NCI-H2081 treated with DMSO at 0.1 percent for 48 hours (cell line): ENCODE results near the gene NECTIN1.

Experiments
- DNase-seq: peaks from one replicate; lab custom pipeline; 2025; lab: John Stamatoyannopoulos, UW

The NECTIN1 gene

DNA sequence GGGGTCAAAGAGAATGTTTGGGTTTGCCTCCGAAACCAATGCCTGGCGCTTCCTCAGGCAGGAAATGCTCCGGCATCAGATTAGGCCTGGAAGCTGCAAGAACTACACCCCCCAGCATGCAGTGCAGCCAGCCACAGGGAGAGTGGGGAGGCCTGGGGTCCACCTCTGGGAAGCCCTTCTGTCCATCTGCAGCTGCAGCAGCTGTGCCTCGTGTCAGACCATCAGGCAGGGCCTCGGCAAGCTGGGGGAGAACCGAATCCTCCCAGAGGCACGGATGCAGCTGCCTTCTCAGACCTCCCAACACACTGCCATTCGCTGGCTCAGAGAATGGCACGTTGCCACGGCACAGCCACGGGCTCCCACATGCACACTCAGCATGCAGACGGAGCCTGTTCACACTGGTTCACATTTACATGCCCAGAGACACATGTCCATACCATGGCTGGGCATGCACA lies 57.4 kb downstream of the NECTIN1 start:
- DNase-seq, result no peak

DNA sequence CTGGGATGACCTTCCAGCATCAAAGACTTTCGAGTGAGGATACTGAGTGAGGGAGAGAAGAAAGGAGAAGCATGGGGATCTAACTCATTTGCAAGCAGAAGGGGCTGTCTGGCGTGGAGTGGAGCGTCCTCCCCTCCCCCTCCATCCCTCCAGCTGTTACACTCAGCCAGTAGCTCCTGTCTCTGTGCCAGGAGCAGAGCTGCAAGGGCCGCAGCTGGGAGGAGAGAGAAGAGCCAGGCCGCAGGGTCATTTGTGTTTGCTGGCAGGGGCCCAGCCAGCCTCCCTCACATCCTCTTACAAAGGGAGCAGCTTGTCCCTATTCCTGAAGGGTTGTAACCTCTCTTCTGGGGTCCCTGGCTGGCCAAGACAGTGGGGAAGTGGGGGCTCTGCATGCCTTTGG lies 57.9 kb downstream of the NECTIN1 start:
- DNase-seq, result no peak

DNA sequence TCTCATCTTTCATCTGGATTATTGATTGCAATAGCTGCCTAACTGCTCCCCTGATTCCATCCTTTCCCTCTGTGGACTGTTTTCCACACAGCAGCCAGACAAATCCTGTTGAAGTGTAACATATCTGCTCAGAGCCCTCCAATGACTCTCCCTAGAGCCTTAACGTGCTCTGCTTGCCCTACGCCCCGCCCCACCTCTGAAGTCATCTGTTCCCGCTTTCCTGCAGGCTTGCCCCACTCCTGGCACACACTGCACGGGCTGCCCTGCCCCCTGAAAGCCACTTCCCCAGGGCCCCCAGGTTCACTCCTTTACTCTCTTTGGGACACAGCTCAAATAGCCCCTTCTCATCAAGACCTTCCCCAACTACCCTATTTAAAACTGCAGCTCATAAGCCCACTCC lies 59.5 kb downstream of the NECTIN1 start:
- DNase-seq, result no peak

GRCh38 chr11:119668676-119669075 lies 60.3 kb downstream of the NECTIN1 start:
- DNase-seq, result no peak

GRCh38 chr11:119666463-119667131 lies 62.4 kb downstream of the NECTIN1 start:
- no peak for DNase-seq

- no peak for DNase-seq
These were observed 62.9 kb downstream of the NECTIN1 start for GRCh38 chr11:119666061-119666460.

- no peak for DNase-seq
These were observed 64.1 kb downstream of the NECTIN1 start for GRCh38 chr11:119664701-119665420.

DNA sequence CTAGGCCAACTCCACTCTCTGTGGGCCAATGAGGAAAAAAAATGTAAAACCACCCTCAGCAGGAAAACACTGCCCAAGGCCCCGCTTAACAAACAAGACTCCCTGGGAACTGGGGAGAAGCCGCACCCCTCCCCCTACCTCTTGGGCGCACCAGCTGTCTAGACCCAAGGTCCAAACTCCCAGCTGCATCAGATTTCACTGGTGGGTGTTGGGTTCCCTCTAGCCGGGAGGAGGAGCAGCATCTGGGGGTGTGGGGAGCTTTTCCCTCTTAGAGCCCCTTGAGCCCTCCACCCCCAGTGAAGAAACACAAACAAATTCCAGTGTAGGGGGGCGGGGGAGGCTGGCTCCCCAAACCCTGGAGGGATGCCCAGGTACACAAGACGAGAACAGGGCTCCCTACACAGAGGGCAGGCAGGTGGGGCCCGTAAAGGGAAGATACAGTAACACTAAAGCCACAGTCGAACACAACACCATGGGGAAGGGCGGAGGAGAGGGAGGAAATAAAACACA lies 64.9 kb downstream of the NECTIN1 start:
- DNase-seq, result no peak

DNA sequence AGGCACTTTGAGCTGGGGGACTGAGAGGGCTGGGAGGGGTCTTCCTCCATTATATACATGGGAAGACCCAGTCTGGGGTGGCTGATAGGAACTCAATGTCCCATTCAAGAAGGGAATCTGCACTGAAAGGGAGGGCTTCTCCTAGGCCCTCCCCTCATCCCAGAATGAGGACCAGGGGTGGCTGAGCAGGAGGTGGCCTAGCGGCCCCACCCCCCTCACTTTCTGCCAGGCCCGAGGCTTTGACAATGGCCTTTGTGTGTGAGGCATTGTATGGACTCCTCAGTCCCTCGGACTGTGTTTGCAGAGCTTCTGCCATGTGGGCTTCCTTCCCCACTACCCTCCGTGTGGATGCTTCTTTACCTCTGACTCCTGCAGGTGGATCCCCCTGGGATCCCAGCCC lies 65.7 kb downstream of the NECTIN1 start:
- no peak for DNase-seq

DNA sequence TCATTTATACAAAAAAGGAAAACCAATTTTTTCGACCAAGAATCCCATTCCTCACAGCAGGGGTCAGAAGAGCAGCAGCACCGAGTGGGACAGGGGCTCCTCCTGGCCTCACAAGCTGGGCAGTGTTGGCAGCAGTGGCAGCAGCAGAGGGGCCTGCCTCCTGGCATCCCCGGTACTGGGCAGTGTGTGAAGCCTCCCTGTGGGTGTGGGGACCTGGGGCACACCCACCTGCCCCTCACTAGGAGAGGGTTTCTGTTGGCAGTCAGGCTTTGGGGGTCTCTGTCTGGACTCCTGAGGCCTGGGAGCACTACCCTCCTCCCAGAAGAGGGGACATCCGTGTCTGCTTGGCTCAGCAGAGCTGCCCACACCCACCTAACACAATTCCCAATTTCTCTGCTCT lies 67.8 kb downstream of the NECTIN1 start:
- DNase-seq, result no peak

DNA sequence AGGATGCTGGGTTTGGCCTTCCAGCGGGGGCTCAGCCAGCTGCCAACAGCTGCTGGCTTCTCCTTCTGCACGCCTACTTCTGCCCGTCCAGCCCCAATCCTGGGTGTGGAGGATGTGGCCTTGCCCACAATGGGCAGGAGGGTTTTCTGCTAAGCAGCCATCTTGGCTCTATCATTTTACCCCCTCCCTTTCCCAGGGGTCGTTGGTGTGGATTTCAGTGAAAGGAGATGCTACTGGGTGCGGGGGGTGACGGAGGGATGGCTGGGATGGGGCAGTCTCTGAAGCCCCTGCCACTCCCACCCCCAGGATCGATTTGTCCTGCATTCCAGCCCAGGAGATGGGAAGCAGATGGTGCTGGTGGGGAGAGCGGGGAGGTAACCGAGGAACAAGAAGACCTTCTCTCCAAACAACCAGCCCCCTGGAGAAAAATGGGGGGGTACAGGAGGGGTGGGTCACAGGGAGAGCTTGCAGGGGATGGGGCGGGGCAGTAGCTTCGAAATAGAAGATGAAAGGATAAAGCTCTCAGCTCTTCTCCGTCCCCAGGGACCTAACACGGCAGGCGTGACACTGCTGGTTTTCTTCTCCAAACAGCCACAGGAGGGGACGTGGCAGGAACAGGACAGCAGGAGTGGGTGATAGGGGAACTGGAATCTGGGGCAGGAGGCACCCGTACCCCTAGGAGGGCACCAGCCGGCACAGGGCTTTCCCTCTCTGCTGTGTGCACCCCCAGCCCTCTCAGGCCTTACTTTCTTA lies 68.9 kb downstream of the NECTIN1 start:
- DNase-seq, result no peak

- DNase-seq, result no peak
These were observed 75.9 kb downstream of the NECTIN1 start for GRCh38 chr11:119652907-119653659.

- DNase-seq, result no peak
These were observed 77.0 kb downstream of the NECTIN1 start for GRCh38 chr11:119651802-119652584.

DNA sequence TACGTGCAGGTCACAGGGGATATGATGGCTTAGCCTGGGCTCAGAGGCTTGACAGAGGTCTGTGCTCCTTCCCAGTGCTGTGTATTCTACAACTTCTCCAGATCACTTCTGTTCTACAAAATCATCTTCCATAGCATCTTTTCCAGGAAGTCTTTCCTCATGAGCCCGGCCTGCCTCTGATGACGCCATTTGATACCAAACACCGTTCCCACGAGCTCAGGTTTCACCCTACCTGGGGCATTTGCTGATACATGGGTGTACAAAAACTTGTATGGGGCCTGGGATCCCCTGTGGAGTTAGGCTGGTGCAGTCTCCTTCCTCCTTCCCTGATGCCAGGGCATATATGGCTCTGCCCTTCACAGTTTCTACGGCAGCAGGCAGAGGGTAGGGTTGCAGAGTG lies 78.7 kb downstream of the NECTIN1 start:
- no peak for DNase-seq

DNA sequence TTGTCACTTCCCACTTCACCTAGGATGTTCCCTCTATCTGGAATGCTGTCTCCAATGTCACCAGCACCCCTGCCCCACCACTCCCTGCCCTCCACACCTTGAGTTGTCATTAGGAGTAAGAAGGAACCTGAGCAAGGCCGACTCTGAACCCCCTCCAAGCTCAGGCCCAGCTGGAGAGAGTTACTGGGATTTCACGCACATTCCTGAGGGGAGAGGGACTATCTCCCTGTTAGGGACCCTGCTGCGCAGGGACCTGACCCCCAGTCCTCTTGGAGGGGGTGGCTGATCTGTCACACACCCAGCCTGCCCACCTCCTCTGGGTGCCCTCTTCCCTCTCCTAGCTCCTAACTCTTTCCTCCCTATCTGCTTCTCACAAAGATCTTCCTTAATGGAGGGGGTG lies 81.7 kb downstream of the NECTIN1 start:
- no peak for DNase-seq

DNA sequence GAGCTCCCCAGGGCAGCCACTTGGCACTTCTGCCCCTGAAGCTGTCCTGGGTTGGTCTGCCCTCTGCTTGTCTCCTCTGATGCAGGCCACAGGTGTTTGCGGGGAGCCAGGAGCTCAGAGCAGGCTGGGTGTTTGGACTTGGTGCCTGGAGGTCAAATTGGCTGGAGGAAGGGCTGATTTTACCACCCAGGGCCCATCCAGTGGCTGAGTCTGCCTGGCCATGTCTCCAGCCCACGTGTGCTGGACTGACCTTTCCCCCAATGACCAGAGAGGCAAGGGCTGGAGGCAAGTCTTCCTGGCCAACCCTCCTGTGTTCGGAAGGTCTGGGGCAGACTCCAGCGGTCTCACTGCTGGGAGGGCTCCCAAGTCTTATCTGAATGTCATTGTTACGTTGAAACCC lies 84.0 kb downstream of the NECTIN1 start:
- DNase-seq, result no peak

- no peak for DNase-seq
These were observed 84.5 kb downstream of the NECTIN1 start for GRCh38 chr11:119644502-119644901.

DNA sequence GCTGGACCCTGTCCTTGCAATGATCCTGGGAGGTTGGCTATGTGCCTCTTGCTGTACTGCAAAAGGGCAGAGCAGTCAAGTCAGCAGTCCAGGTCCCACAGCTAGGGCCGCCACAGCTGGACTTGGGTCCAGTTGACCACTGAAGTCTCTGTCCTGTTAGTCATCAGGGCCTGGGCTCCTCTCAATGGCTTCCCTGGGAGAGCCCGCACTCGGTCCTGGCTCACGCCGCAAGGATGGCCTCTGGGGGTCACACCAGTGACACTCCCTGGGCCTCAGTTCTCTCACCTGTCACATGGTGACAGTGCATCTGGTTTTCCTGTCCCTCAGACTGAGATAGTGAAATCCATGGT lies 85.1 kb downstream of the NECTIN1 start:
- no peak for DNase-seq

DNA sequence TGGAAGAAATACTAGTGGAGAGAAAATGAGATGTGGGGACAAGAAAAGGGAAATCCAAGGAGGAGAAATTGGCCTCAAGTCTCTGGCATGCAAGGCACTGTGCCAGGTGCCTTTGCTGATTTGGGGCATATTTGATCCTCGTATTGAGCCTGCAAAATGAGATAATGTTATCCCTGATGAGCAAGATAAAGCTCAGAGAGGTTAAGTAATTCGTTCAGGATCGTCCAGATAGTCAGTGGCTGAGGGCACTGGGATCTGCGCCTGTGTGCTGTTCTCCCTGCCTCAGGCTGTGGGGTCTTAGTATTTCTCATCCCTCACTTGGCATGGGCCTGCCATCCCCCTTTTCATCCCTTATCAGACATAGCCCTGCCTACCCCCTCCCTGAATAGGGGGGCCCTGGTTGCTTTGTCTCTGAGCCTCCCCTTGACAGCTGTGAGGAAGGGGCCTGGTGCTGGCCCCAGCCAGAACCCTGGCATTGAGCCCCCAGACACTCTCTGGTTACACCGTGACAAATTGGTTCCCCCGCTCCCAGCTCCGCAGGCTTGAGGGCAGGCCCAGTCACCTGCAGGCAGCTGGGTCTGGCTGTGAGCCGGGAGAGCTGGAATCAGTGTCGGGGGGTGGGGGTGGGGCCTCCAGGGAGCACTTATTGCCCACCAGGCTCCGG lies 85.7 kb downstream of the NECTIN1 start:
- no peak for DNase-seq

DNA sequence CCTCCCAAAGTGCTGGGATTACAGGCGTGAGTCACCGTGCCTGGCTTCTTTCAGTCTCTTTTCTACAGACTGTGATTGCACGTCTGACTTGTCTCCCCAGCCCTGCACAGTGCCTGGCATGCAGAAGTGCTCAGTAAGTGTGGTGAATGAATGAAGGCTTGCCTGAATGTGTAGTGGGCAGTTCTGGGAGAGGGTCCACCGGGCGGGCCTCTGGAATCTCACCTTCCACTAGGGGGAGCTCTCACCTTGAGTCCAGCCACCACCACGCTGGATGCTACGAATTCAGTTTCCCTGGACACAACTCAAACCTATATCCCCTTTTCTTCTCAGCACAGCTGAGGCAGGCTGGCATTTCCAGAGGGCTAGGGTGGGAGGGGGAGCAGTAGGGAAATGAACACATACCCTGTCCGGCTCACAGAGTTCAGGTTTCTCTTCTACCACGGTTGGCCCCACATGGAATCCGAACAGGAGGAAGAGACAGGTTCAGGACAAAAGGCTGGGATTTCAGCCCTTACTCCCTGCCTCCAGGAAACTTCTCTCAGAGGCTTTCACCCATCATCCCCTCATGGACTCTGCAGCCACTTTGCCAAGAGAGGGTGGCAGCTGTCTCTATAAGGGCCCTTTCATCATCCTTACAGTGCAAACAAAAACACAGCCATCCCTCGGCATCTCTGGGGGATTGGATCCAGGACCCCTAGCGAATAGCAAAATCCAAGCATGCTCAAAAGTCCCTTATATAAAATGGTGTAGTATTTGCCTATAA lies 86.8 kb downstream of the NECTIN1 start:
- DNase-seq, result no peak
